Duodenal mucosa (tissue), 2 donors: ENCODE data around the gene CHRM1.

Experiments used
- H3K27ac ChIP-seq: one replicate; pipeline ENCODE4 v1.7.0; 2013; ENCODE audit warnings: low read depth, low read length
- H3K27me3 ChIP-seq, 2 donors: one replicate each; pipeline ENCODE4 v1.7.0; 2013; ENCODE audit warnings: low read length in 2 of 2, control low read depth in 1 of 2; ENCODE audit not compliant: insufficient read depth in 2 of 2, control insufficient read depth in 1 of 2
- H3K36me3 ChIP-seq, 2 donors: one replicate each; pipeline ENCODE4 v1.7.0; 2013; ENCODE audit warnings: low read length in 2 of 2, control low read depth in 1 of 2; ENCODE audit not compliant: insufficient read depth in 2 of 2, control insufficient read depth in 1 of 2
- H3K4me1 ChIP-seq, 2 donors: one replicate each; pipeline ENCODE4 v1.7.0; 2013; ENCODE audit warnings: low read length in 2 of 2, control low read depth in 1 of 2; ENCODE audit not compliant: insufficient read depth in 2 of 2, control insufficient read depth in 1 of 2
- H3K4me3 ChIP-seq, 2 donors: one replicate each; pipeline ENCODE4 v1.7.0; 2013; ENCODE audit warnings: low read length in 2 of 2, low read depth in 1 of 2
- H3K9ac ChIP-seq, 2 donors: one replicate each; pipeline ENCODE4 v1.7.0; 2013; ENCODE audit warnings: low read length in 2 of 2, low read depth in 1 of 2
- H3K9me3 ChIP-seq, 2 donors: one replicate each; pipeline ENCODE4 v1.7.0; 2013; ENCODE audit warnings: low read length in 2 of 2, control low read depth in 1 of 2; ENCODE audit not compliant: control insufficient read depth in 1 of 2

The CHRM1 gene

GRCh38 chr11:62885137-62885750 lies 35.9 kb downstream of the CHRM1 start:
- no peaks in the 10 kb centered on the region for H3K9me3 ChIP-seq
- peaks cover 49 to 73% of the 10 kb centered on the region in 2 donors for H3K36me3 ChIP-seq
- peaks cover 49 to 61% of the 10 kb centered on the region in 2 donors for H3K4me1 ChIP-seq
- no peak overlapping the region for H3K27ac ChIP-seq
- no peak overlapping the region for H3K9ac ChIP-seq
- H3K27me3 ChIP-seq = no peaks in the 10 kb centered on the region
- no peak overlapping the region for H3K4me3 ChIP-seq

GRCh38 chr11:62883673-62884072 lies 37.5 kb downstream of the CHRM1 start:
- Histone ChIP-seq H3K9me3 (no peaks in the 10 kb centered on the region), H3K4me3 (peak overlapping the region in 1 of 2 donors; percentile 93), H3K36me3 (peaks cover 40 to 63% of the 10 kb centered on the region in 2 donors), H3K27ac (no peak overlapping the region), H3K4me1 (peaks cover 43 to 58% of the 10 kb centered on the region in 2 donors), H3K9ac (peak overlapping the region; percentile 5 to 100), H3K27me3 (no peaks in the 10 kb centered on the region)

DNA sequence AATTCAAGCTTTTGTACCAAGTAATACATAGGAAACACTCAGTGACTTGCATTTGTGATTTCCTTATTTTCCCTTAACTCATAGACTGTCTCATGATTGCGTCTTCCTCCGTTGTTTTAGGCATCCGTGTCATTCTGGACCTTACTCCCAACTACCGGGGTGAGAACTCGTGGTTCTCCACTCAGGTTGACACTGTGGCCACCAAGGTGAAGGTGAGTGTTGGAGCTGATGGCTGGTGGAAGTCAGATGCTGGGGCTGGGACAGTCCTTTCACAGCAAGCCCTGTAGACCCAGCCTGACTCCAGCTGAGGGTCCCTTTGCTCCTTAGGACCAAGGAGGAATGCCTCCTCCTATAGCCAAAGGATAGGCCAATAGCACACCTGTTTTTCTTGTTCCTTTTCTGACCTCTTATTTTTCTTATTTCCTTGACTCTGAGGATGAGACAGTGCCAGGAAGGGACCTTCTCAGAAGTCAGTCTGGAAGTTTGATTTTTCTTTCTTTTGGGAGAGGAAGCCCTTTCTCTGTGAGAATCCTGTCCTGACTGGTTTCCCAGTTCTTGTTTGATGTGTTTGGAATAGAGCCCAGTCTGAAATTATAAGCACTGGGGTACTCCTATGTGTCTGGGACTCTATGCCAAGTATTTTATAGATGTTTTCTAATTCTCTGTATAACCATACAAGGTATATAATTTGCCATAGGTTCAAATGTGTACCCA lies 38.2 kb downstream of the CHRM1 start:
- H3K27ac ChIP-seq = peak overlapping the region; percentile 33
- no peaks in the 10 kb centered on the region for H3K27me3 ChIP-seq
- peaks cover 33 to 56% of the 10 kb centered on the region in 2 donors for H3K36me3 ChIP-seq
- peak overlapping the region; percentile 100 for H3K9ac ChIP-seq
- peak overlapping the region; percentile 93 to 99 for H3K4me3 ChIP-seq
- no peaks in the 10 kb centered on the region for H3K9me3 ChIP-seq
- peaks cover 36 to 50% of the 10 kb centered on the region in 2 donors for H3K4me1 ChIP-seq

- Histone ChIP-seq H3K4me3 (peak overlapping the region; percentile 93 to 99), H3K27ac (no peak overlapping the region)
Measured at GRCh38 chr11:62882431-62882749, 38.8 kb downstream of the CHRM1 start.

GRCh38 chr11:62881579-62882430 lies 39.4 kb downstream of the CHRM1 start:
- peak overlapping the region; percentile 100 for H3K9ac ChIP-seq
- H3K27ac ChIP-seq = peak overlapping the region; percentile 100
- H3K4me3 ChIP-seq = peak overlapping the region; percentile 93 to 99
- H3K4me1 ChIP-seq = peaks cover 35 to 46% of the 10 kb centered on the region in 2 donors
- H3K27me3 ChIP-seq = no peaks in the 10 kb centered on the region
- peaks cover 29 to 45% of the 10 kb centered on the region in 2 donors for H3K36me3 ChIP-seq
- H3K9me3 ChIP-seq = no peaks in the 10 kb centered on the region

More at GRCh38 chr11:62882431-62882749, 38.8 kb downstream of the CHRM1 start:
- H3K4me1 ChIP-seq = peaks cover 35 to 46% of the 10 kb centered on the region in 2 donors
- peak overlapping the region; percentile 100 for H3K9ac ChIP-seq
- H3K9me3 ChIP-seq = no peaks in the 10 kb centered on the region
- no peaks in the 10 kb centered on the region for H3K27me3 ChIP-seq
- H3K36me3 ChIP-seq = peaks cover 29 to 51% of the 10 kb centered on the region in 2 donors

GRCh38 chr11:62880803-62881578 lies 40.2 kb downstream of the CHRM1 start, which contains the start of gene SLC3A2:
Gene SLC3A2, plus strand, starts transcription at chr11:62880896. Its CDS starts 128 bp downstream, at chr11:62881024.
- Histone ChIP-seq H3K4me1 (peaks cover 35 to 42% of the 10 kb centered on the region in 2 donors), H3K36me3 (peaks cover 29 to 37% of the 10 kb centered on the region in 2 donors)

DNA sequence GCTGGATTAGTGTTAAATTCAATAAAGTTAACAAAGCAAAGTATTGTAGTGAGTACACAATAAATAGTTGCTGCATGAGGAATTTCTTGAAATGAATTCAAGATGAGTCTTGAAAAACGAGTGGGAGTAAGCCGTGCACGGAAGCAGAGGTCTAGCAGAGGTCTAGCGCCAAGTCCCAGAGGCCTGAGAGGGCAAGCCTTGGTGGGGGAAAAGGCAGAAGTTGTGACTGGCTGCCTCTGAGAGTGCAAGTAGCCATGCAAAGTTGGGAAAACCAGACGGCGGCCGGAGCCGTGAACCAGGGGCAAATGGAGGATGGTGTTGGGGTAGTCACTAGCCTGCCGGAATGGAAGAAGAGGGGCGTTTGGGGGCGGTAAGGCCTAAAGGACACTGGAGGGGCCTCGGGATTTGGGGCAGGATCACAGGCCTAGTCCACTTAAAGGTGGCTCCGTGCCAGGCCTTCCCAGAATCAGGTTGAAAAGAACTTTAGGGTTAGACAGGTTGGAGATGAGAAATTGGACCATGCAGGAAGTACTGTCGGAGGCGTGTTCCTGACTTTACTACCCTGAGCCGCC lies 40.8 kb downstream of the CHRM1 start:
- peaks cover 34 to 36% of the 10 kb centered on the region in 2 donors for H3K4me1 ChIP-seq

More at GRCh38 chr11:62880803-62881578, 40.2 kb downstream of the CHRM1 start, which contains the start of gene SLC3A2:
- Histone ChIP-seq H3K9me3 (no peaks in the 10 kb centered on the region), H3K4me3 (peak within 1 kb of the TSS; percentile 93 to 99), H3K27me3 (no peaks in the 10 kb centered on the region), H3K27ac (peak within 1 kb of the TSS; percentile 100), H3K9ac (peak within 1 kb of the TSS; percentile 100)

DNA sequence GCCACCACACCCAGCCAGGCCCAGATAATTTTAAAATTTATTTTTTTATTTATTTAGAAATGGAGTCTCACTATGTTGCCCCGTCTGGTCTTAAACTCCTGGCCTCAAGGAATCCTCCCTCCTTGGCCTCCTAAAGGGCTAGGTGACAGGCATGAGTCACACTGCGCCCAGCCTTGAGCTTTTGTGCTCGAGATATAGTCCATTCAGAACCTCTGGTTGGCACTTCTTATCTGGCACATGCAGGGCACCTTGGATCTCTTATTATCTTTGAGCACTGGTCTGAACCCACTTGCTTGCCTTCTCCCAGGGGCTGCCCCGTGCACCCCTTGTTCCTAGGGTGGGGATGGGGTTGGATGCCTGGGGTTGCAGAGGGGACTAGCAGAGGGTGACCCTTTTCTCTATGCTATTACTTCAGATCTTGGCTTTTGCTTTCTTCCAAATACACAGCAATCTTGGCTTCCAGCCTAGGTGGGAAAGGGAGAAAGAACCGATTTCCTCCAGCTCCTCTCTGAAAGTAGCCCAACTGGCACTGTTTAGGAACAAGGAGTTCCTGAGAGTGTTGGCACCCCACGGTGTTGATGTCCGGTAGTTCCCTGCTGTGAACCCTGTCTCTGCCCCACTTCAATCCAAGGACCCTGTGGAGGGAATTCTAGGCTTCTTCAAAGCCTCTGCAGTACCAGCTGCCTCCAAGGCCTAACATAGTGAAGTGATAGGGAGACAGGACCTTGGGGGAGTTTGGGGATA lies 41.8 kb downstream of the CHRM1 start:
- H3K9ac ChIP-seq = peak overlapping the region; percentile 100
- H3K36me3 ChIP-seq = peaks cover 17 to 21% of the 10 kb centered on the region in 2 donors
- peaks cover 30 to 33% of the 10 kb centered on the region in 2 donors for H3K4me1 ChIP-seq
- peak overlapping the region; percentile 28 for H3K27ac ChIP-seq
- H3K27me3 ChIP-seq = no peaks in the 10 kb centered on the region
- no peaks in the 10 kb centered on the region for H3K9me3 ChIP-seq
- H3K4me3 ChIP-seq = peak overlapping the region in 1 of 2 donors; percentile 93

More for the DNA sequence above, 40.8 kb downstream of the CHRM1 start:
- Histone ChIP-seq H3K27ac (peak overlapping the region; percentile 100), H3K36me3 (peaks cover 23 to 30% of the 10 kb centered on the region in 2 donors), H3K27me3 (no peaks in the 10 kb centered on the region), H3K9me3 (no peaks in the 10 kb centered on the region), H3K9ac (peak overlapping the region; percentile 100), H3K4me3 (peak overlapping the region; percentile 93 to 99)
